HG02763 (cell line): ENCODE results near the gene UMODL1.
A peak's percentile ranks its signal among the peaks of the same experiment; 100 is the strongest.

Experiments used
- ATAC-seq: cut with Tn5 transposase; IDR thresholded peaks from one replicate; pipeline ENCODE4 v1.9.1; 2021; ENCODE audit warnings: mild to moderate bottlenecking, moderate library complexity; ENCODE audit not compliant: unreplicated experiment

UMODL1 gene

DNA sequence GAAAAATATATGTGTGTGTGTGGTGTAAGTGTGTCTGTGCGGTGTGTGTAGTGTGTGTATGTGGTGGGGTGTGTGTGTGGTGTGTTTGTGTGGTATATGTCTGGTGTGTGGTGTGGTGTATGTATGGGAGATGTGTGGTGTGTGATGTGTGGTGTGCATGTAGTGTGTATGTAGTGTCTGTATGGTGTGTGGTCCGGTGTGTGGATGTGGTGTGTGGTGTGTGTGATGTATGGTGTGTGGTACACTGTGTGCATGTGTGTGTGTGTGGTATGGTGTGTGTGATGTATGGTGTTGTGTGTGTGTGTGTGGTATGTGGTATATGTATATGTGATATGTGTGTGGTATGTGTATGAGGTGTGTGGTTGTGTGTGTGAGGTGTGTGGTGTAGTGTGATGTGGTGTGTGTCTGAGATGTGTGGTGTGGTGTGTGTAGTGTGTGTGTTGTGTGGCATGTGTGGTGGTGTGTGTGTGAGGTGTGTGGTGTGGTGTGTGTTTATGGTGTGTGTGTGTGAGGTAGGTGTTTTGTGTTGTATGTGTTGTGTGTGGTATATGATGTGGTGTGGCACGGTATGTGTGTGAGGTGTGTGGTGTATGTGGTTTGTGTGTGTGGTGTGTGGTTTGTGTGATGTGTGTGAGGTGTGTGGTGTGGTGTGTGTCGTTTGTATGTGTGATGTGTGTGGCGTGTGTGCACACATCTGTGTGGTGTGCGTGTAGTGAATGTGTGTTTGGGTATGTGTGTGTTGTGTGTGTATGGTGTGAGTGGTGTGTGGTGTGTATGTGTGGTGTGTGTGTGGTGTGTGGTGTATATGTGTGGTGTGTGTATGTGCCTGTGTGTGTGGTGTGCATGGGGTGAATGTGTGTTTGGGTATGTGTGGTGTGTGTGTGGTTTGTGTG, 112.5 kb downstream of the UMODL1 start:
- ATAC-seq: no peak

DNA sequence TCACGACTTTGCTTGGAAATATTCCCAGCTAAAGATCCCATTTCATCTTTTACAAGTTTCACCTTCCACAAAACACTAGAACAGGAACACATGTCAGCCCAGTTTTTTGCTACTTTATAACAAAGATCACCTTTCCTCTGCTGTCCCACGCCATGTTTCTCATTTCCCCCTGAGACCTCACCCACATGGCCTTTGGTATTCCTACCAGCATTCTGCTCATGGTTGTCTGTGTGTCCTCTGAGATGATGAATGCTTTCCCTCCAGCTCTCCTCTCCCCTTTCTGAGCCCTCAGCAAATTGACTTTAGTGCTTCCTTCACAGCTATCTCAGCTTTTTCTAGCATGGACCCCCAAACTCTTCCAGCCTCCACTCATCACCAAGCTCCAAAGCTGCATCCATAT, 115.5 kb downstream of the UMODL1 start:
- no peak for ATAC-seq

DNA sequence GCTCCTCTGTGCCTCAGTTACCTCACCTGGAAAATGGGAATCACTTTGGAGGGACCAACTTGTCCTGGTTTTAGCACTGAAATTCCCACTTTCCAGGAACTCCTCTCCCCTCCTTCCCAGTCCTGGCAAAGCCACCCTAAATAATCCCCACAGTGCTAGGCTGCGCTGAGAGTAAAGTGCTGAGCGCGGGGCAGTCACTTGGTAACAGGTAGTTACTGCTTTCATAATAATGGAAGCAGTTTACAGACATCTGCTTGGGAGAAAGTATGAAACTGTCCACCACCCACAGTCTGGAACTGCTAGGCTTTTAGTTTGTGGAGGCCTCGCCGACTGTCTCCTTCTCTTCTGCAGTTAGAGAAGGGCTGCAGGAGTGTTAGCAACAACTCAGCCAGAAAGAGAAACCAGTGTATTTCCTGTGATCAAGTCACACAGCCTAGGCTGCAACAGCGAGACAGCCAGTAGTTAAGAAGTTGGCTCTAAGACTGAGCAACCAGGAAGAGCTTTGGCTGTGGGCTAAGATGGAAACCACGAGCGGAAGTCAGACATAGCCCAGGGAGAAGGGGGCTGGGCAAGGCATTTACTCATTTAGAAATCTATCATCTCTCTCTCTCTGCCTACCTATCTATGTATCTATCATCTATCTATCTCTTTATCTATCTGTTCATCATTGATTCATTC, 117.0 kb downstream of the UMODL1 start:
- ATAC-seq: peak; percentile 93

DNA sequence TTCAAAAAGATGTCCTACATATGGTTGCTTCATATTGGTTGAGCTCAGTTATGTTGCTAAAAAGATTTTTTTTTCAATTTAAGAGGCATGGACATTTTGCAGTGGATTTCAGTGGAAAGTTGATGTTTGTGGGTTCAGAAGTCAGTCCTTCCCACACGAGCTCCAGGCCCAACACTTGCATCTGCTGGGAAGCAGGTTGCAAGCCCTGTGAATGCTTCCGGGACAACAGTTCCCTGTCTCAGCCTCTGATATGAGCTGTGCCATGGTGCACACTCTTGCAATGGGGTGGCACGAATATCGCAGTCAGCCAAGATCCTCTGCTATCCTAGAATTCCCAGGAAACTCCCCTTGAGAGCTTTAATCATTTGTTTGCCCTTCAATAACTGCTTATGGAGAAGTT, 117.5 kb downstream of the UMODL1 start:
- ATAC-seq: no peak

DNA sequence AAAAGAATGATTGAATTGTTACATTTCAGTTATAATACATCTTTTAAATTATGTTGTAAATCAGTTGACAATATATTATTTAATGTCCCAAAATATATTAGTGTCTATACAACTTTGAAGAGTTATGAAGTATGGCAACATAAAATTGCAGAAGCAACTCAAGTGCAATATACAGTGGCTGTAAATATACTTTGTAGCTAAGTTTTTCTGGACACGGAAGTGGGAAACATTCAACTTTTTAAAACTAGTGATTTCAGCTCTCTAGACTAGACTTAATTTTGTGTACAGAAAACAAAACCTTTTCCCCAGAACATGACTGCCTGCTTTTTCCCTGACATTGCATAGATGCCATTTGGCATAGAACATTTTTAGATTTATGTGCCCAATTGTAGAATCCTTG, 118.3 kb downstream of the UMODL1 start:
- ATAC-seq: no peak

DNA sequence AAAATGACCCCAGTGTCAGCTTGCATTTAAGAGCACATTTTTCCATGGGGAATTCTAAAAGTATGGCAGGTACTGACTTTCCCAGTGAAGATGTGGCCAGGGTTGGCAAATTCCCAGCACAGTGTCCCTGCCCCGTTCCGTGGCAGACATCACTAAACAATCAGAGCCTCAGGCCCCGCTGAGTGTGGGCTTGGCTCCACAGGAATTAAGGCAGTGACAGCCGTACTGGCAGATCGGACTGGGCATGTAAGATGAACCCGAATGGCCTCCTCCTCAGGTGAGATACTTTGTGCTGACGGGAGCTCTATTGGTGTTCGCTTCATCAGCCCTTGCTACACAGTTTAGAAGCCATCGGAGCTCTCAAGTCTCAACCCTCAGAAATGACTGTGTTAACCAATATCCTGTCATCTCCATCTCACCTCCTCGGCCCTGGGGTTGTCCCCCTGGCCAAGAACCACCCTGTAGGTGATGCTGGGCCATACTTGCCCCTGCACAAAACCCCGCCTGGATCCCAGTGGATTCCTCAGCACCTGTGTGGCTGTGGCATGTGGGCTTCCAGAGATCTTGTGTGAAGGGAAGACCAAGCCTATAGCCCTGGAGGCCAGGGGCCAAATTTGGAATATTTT, 118.9 kb downstream of the UMODL1 start:
- no peak for ATAC-seq

DNA sequence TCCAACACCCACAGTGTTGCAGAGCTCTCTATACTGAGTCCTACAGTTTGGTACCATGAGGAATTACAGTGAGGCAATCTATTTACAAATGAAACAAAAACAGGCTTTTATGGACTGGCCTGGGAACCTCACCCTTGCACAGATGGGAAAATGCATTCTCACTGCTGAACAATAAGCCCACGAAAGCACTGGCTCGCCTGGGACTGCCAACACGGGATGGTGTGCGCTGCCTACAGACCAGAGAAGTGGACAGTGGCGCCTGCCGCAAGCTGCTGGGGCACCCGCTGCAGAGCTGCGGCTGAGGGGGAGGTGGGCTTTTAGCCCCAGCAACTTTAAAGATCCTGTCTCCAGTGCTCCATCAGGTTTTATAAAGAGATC, 119.4 kb downstream of the UMODL1 start:
- no peak for ATAC-seq

DNA sequence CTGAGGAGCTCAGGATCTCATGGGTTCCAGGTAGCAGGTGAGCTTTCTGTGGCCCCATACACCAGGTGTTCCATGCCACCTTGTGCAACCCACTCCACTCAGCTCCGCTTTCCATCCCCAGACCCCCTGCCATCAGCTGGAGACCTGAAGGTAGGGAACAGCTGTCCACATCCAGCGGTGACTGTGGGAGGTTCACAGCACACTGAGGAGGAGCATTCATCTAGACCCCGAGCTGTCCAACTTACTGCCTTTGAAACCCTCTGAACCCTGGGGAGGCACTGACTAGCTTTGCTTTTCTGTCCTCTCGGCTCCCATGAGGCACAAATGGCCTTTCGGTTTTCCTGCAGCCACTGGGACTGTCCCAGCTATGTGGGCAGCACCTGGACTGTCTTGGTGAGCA, 119.9 kb downstream of the UMODL1 start:
- no peak for ATAC-seq

DNA sequence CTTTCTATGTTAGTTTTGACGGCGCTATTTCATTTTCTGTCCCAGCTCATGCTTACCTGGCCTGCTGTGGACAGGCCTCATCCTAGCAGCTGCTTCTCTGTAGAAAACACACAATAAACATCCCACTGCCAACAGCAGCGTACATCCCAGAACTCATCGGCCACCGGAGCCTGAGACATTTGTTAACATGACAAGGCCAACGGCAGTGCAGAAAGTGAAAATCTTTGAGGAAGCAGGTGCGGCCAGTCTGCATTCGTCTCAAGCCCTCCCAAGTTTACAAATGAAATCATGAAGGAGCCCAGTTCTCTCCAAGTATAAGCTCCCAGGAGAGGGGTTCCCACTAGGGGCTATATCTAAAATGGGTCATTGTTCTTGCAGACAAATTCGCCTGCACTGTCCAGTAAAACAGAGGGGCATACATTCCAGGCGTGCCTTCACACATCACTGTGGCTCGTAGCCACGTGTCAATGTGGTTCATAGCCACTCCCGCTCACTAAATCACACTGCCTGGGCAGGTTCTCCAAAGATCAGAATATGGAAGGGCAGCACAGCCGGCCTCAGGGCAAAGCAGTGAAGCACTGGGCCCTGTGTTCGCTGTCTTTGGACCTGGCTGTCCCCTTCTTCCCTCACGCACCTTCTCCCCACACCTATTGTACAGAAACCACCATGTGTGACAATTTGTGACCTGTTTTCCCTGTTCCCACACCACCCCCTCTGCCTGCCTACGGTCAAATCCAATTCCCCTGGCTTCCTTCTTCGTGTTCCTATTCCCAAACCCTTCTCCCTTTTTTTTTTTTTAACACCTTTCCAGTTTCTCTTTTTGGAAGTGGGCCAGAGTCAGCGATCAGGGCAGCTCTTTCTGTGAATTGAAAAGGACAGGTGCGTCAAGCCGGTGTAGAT, 120.8 kb downstream of the UMODL1 start:
- ATAC-seq: no peak
